Measurements from ENCODE around the gene TRIM7. TPM values are rescaled to one million over a fixed set of nuclear protein-coding genes. Genes with fewer than 3 reads are reported as not detected.
"Not testable (repeated sequence)": the region's sequence is repeated elsewhere in the genome, so short reads cannot be mapped to it uniquely, and the experiment has no call there.

TRIM7 gene
- total RNA-seq, 2 donors from 2014 or later: 2.2 to 3.5 TPM

DNA sequence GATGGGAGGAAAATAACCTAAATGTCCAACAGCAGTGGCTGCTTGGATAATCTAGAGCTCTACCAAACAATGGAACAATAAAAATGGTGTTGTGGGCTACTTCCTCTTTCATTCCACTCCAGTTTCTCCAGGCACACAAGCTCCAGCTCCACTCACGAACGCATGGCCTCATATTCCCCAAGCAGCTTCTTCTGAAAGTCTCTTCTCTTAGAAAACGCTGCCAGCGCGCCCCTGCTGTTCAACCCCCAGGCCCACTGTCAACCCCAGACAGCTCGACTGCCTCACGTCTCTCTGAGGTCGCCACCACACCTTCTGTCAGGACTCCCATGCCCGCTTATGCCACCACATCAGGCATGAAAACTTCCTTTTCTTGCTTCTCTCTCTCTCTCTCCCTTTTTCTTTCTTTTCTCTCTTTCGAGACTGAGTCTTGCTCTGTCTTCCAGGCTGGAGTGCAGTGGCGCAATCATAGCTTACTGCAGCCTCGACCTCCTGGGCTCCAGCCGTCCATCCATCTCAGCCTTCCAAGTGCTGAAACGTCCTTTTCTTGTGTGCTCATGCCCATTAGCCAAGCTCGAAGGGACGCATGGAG is 41.4 kb downstream of the TRIM7 start:
- Mint-ChIP-seq H3K27ac (peak overlapping the region; percentile 70), H3K4me1 (peaks cover 18% of the 10 kb centered on the region)
- DNase-seq: no peak

DNA sequence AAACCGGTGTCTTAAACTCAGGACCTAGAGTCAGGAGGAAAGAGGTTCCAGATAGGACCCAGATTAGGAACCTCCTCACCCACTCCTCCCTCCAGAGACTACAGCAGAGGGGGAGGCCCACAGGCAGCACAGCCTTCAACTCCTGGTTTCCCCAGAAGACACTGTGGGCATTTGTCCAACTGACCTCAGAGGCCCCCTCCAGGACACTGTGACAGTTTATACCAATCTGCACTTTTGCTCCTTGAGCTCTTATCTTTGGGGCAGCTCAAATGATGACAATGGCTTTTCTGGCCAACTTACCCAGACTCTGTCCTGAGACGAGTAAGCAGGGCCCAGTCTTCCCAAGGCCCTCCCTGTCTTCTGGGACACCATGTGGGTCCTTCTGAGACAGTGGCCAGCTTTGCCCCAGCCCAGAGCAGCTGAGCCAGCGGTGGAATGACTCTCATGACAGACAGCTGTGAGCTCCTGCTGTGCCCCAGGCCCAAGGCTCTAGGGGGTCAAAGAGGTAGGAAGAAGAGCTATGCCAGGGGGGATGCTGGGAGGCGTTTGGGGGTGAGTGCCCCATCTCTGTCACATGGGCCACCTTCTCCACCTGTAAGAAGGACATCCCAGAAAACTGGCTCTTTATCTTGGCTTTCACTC is 43.3 kb downstream of the TRIM7 start:
- peaks cover 4% of the 10 kb centered on the region for H3K36me3 Mint-ChIP-seq (ENCODE audit: low read depth)
- no peak for DNase-seq
- peak overlapping the region; percentile 58 for H3K4me3 Mint-ChIP-seq
- H3K27me3 Mint-ChIP-seq: peaks cover 51% of the 10 kb centered on the region
- peaks cover 22% of the 10 kb centered on the region for H3K4me1 Mint-ChIP-seq
- peak overlapping the region; percentile 54 for H3K27ac Mint-ChIP-seq
- peaks cover 2% of the 10 kb centered on the region for H3K9me3 ChIP-seq (ENCODE audit: control insufficient read depth, low read length, poor library complexity, severe bottlenecking)
- ATAC-seq: no peak

More for the DNA sequence above, 41.4 kb downstream of the TRIM7 start:
- Mint-ChIP-seq H3K27me3 (peaks cover 64% of the 10 kb centered on the region), H3K4me3 (no peak overlapping the region), H3K36me3 (ENCODE audit: low read depth) (peaks cover 4% of the 10 kb centered on the region)
- ATAC-seq: no peak
- H3K9me3 ChIP-seq (ENCODE audit: control insufficient read depth, low read length, poor library complexity, severe bottlenecking): peaks cover 2% of the 10 kb centered on the region

DNA sequence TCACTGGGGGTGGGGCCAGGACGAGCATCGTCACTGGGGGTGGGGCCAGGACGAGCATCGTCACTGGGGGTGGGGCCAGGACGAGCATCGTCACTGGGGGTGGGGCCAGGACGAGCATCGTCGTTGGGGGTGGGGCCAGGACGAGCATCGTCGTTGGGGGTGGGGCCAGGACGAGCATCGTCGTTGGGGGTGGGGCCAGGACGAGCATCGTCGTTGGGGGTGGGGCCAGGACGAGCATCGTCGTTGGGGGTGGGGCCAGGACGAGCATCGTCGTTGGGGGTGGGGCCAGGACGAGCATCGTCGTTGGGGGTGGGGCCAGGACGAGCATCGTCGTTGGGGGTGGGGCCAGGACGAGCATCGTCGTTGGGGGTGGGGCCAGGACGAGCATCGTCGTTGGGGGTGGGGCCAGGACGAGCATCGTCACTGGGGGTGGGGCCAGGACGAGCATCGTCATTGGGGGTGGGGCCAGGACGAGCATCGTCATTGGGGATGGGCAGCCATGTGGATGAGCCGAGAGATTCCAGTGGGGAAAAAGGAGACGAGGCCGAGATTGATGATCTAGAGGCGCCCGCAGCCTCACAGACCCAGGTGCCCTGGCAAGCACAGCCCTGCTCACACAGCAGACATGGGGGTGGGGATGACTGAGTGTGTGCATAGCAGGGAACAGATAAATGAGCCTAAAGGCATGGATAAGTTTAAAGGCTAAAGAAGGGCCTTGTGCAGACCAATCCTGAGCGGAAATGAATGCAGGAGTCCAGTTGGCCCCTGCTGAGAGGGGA is 44.1 kb downstream of the TRIM7 start:
- peak overlapping the region; percentile 54 for H3K27ac Mint-ChIP-seq
- H3K36me3 Mint-ChIP-seq (ENCODE audit: low read depth); H3K9me3 ChIP-seq (ENCODE audit: control insufficient read depth, low read length, poor library complexity, severe bottlenecking): not testable (repeated sequence)
- DNase-seq (peak in 2 of 3 donors; percentile 38 to 63), ATAC-seq (peak; percentile 33)
- peak overlapping the region; percentile 88 for H3K4me3 Mint-ChIP-seq
- H3K4me1 Mint-ChIP-seq: peaks cover 24% of the 10 kb centered on the region
- H3K27me3 Mint-ChIP-seq: peaks cover 47% of the 10 kb centered on the region

DNA sequence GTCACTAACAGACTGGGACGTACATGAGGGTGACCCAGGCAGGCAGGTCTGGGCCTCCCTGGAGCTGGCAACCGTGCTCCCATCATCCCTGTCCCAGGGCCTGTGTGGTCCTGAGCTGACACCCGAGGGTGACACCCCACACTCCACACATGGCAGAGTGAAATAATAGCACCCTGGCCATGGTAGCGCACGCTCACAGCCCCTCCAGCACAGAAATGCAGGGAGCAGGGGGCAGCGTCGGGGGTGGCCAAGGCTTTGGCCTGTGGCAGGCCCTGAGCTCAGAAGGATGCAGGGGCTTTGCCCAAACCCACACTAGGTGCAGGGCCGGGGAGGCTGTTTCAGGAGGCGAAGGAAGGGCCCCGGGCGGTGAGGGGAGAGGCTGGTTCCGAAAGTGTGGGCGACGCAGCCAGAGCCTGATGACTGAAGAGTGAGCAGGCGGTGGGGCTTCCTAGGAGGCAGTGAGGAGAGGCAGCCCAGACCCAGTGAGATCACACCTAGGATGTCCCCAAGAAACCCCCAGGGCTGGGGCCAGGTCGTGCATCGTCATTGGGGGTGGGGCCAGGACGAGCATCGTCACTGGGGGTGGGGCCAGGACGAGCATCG is 44.7 kb downstream of the TRIM7 start:
- peak overlapping the region; percentile 96 for H3K27ac Mint-ChIP-seq
- H3K36me3 Mint-ChIP-seq (ENCODE audit: low read depth): peaks cover 7% of the 10 kb centered on the region
- DNase-seq (peak; percentile 71 to 85 (median 73)), ATAC-seq (peak; percentile 94)
- peak overlapping the region; percentile 88 for H3K4me3 Mint-ChIP-seq
- H3K27me3 Mint-ChIP-seq: peaks cover 45% of the 10 kb centered on the region
- peaks cover 2% of the 10 kb centered on the region for H3K9me3 ChIP-seq (ENCODE audit: control insufficient read depth, low read length, poor library complexity, severe bottlenecking)
- peaks cover 21% of the 10 kb centered on the region for H3K4me1 Mint-ChIP-seq

DNA sequence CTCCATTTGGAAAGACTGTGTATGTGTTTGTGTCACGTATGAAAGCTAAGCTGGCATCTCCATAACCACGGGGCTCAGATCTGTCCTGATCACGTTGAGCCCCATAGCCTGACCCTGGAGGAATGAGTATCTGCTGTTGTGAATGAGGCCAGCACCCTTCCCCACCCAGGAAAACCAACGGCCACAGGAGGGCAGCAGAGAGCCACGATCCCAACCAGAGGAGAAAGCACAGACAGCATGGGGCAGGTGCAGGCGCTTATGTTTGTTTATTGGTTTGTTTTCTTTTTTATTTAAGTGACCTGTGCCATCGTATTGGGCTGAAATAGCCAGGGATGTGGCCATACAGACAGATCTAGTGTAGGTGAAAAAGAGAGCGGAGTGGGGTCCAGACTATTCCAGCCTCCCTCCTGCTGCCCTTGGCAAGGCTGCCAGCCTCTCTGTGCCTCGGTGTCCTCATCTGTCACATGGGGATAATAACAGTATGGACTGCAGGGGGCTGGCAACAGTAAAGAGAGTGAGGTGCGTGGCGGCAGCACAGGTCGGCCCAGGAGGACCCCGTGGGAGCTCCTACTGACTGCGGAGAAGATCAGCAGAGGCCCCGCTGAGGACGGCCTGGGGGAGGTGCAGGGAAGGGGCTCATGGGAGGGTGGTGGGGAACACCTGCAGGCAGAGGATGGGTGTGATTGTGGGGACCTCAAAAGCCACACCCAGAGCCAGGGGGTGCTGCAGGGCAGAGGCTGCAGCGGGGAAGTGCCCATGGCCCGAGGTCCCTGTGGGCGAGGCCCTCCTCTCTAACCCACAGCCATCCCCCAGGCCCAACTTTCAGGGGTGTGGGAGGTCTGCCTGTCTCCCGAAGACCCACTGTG is 45.5 kb downstream of the TRIM7 start:
- Mint-ChIP-seq H3K4me1 (peaks cover 20% of the 10 kb centered on the region), H3K27ac (peak overlapping the region; percentile 96), H3K27me3 (peaks cover 38% of the 10 kb centered on the region), H3K4me3 (peak overlapping the region; percentile 87), H3K36me3 (ENCODE audit: low read depth) (peaks cover 9% of the 10 kb centered on the region)
- DNase-seq: peak; percentile 78 to 95 (median 81)
- H3K9me3 ChIP-seq (ENCODE audit: control insufficient read depth, low read length, poor library complexity, severe bottlenecking): peaks cover 2% of the 10 kb centered on the region
- peak; percentile 69 for ATAC-seq

DNA sequence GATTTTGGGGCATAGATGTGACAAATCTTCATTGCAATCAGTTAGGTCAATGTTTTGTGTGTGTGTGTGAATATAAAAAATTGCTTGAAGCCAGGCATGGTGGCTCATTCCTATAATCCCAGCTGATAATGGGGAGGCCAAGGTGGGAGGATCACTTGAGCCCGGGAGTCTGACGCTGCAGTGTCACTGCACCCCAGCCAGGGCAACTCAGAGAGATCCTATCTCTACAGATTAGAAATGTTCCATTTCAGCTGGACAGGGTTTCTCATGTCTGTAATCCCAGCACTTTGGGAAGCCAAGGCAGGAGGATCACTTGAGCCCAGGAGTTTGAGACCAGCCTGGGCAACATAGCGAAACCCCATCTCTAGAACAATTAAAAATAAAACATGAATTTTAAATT is 46.1 kb downstream of the TRIM7 start:
- Mint-ChIP-seq H3K27me3 (peaks cover 32% of the 10 kb centered on the region), H3K4me1 (peaks cover 22% of the 10 kb centered on the region), H3K27ac (peak overlapping the region; percentile 96), H3K4me3 (no peak overlapping the region), H3K36me3 (ENCODE audit: low read depth) (peaks cover 9% of the 10 kb centered on the region)
- DNase-seq (no peak), ATAC-seq (no peak)
- no peaks in the 10 kb centered on the region for H3K9me3 ChIP-seq (ENCODE audit: control insufficient read depth, low read length, poor library complexity, severe bottlenecking)

DNA sequence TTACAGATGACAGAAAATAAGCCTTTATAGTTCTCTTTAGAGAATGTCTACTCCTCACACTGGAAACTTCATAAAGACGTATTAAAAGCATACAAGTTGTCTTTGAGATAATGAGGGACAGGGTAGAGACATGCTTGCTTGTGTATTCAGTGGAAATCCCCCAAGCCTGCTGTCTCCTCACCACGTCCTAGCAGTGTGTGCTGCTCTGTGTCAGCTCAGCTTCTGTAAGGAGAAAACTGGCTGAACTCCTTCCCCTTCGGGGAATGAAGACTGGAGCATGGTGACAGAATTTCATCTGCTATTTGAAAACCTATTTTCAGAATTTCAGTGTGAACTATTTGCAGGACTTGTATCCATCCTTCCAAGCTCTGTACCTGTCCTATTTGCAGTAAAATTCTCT is 48.2 kb downstream of the TRIM7 start:
- Mint-ChIP-seq H3K27me3 (peaks cover 34% of the 10 kb centered on the region), H3K36me3 (ENCODE audit: low read depth) (peaks cover 7% of the 10 kb centered on the region), H3K4me1 (peaks cover 23% of the 10 kb centered on the region), H3K4me3 (no peak overlapping the region), H3K27ac (peak overlapping the region; percentile 1)
- DNase-seq (no peak), ATAC-seq (peak; percentile 42)
- no peaks in the 10 kb centered on the region for H3K9me3 ChIP-seq (ENCODE audit: control insufficient read depth, low read length, poor library complexity, severe bottlenecking)

DNA sequence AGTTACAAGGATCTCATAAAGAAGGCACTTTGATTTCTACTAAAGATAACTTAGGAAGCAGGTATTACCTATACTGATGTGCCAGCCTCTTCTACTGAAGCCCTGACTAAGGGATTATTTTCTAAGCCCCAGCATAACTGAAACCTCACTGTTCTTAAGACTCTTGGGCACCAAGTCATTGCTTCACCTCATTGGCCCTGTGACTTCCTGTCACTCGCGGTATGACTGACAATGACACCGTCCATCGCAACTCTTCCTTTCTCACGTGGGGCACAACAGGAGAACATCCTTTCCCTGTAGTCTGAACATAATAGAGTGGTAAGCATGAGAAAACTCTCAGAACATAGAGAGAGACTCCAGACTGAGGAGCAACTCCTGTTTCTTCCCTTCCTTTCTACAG is 51.2 kb downstream of the TRIM7 start:
- Mint-ChIP-seq H3K4me3 (no peak overlapping the region), H3K27me3 (peaks cover 60% of the 10 kb centered on the region), H3K27ac (no peak overlapping the region), H3K4me1 (peaks cover 9% of the 10 kb centered on the region), H3K36me3 (ENCODE audit: low read depth) (peaks cover 16% of the 10 kb centered on the region)
- H3K9me3 ChIP-seq (ENCODE audit: control insufficient read depth, low read length, poor library complexity, severe bottlenecking): no peaks in the 10 kb centered on the region
- no peak for DNase-seq
- ATAC-seq: no peak

DNA sequence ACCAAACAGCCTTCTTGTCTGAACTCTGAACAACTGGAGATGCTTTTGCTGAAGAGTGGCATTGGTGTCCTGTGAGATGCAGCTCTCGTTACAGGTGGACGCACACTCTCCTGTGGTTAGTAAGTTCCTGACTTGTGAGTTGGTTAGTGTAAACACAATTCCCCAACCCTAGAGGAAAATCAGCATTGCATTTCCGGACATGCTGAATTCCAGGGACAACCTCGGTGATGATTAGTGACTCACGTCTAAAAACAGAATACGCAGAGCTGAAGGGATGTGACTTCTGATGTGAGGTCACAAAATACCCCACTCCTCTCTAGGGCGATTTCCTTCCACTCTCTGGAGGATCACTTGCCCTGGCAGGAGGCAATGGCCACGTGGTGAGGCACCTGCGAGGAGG is 52.6 kb downstream of the TRIM7 start:
- Mint-ChIP-seq H3K36me3 (ENCODE audit: low read depth) (peaks cover 20% of the 10 kb centered on the region), H3K27ac (no peak overlapping the region), H3K4me1 (peaks cover 5% of the 10 kb centered on the region), H3K4me3 (no peak overlapping the region), H3K27me3 (peaks cover 65% of the 10 kb centered on the region)
- ATAC-seq (no peak), DNase-seq (no peak)
- no peaks in the 10 kb centered on the region for H3K9me3 ChIP-seq (ENCODE audit: control insufficient read depth, low read length, poor library complexity, severe bottlenecking)

DNA sequence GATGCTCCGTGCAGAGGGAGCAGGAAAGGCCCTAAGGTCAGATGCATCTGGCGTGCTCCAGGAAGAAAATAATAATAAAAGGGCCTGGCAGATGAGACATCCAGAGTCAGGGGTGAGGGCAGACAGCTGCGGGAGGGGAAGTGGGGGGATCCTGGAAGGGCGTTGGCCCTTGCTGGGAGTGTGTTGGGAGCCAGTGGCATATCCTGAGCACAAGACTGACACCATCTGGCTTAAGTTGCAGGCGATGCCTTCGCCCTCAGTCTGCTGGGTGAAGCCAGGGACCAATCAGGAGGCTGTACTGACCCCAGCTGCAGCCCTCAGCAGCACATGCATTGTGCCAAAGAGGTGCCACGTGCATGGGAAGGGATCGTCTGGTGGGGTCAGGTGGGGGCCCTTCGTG is 53.9 kb downstream of the TRIM7 start:
- DNase-seq (no peak), ATAC-seq (no peak)
- Mint-ChIP-seq H3K27me3 (peaks cover 74% of the 10 kb centered on the region), H3K4me1 (peaks cover 2% of the 10 kb centered on the region), H3K36me3 (ENCODE audit: low read depth) (peaks cover 20% of the 10 kb centered on the region), H3K27ac (no peak overlapping the region), H3K4me3 (no peak overlapping the region)
- no peaks in the 10 kb centered on the region for H3K9me3 ChIP-seq (ENCODE audit: control insufficient read depth, low read length, poor library complexity, severe bottlenecking)

DNA sequence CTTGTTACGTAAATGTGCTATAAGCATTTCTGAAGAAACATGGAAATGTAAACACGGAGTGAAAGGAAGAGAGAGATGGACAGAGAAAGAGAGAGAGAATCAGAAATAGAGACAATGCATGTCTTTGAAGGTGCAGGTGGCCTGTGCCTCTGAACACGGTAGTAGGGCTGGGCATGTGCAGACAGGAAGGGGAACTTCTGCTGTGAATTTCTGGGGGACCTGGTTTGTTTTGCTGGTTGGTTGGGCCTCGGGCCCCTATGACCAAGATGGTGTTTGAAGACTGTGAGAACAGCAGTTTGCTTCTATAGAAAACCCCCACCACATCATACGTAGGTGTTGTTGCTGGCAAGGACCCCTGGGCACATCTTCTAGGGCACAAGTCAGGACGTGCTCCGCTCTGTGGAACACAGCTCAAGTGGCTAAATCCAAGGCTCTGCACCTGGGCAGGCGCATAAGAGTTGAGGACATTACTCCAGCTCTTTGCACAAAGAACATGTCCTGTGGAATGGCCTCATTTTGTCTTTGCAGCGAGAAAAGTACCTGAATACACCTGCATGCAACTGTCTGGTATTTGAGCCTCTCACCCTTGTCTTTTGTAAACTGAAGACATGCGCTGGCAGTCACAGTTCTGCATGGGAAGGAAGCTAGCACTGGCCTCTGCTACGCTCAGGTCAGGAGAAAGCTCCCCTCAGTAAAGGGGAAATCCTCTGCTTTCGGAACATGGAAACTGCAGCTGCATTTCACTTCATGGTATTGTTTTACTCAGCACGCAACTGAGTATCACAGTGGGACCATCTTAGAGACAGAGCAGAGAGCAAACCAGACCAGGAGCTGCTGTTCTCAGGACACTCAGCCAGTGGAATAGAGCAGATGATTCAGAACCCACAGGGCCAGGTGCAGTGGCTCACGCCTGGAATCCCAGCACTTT is 54.9 kb downstream of the TRIM7 start:
- H3K27ac Mint-ChIP-seq: no peak overlapping the region
- ATAC-seq: no peak
- H3K4me1 Mint-ChIP-seq: peaks cover 2% of the 10 kb centered on the region
- peaks cover 72% of the 10 kb centered on the region for H3K27me3 Mint-ChIP-seq
- H3K9me3 ChIP-seq (ENCODE audit: control insufficient read depth, low read length, poor library complexity, severe bottlenecking): no peaks in the 10 kb centered on the region
- no peak for DNase-seq
- peaks cover 14% of the 10 kb centered on the region for H3K36me3 Mint-ChIP-seq (ENCODE audit: low read depth)
- no peak overlapping the region for H3K4me3 Mint-ChIP-seq

DNA sequence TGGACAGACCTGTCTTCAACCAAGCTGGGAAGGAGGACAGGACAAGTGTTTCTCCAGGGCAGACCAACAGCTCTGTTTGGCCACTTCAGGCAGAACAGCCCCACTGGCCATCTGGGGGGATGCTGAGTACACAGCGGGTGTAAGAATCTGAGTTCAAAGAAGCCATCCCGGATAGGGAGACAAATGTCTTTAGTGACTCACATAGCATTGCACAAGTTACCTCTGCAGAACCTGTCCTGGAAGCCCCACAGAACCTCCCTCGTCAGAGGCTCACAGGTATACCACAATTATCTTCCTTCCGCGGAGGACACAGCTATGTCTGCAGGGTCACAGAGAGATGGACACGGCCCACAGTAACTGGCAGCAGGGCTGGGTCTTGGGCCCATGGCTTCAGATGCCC is 55.6 kb downstream of the TRIM7 start:
- H3K4me3 Mint-ChIP-seq: no peak overlapping the region
- H3K27me3 Mint-ChIP-seq: peaks cover 76% of the 10 kb centered on the region

More for the DNA sequence above, 55.6 kb downstream of the TRIM7 start:
- no peaks in the 10 kb centered on the region for H3K9me3 ChIP-seq (ENCODE audit: control insufficient read depth, low read length, poor library complexity, severe bottlenecking)
- peaks cover 2% of the 10 kb centered on the region for H3K4me1 Mint-ChIP-seq
- H3K27ac Mint-ChIP-seq: no peak overlapping the region
- H3K36me3 Mint-ChIP-seq (ENCODE audit: low read depth): peaks cover 13% of the 10 kb centered on the region
- ATAC-seq (no peak), DNase-seq (no peak)

All from T-helper 17 cell (primary cell).